Activated T-cell treated with anti-CD3 and anti-CD28 coated beads, Interleukin-2, amount 50 U/mL, for 72 hours (primary cell): ENCODE measurements around the gene C17orf75. TPM values are rescaled to one million over a fixed set of nuclear protein-coding genes. Genes with fewer than 3 reads are reported as not detected.

Experiments used
- ATAC-seq, 2 donors: fragments of 150-1000 bp; cut with Tn5 transposase; replicated peaks in 1 of 2; 2 replicates each; pipeline ENCODE4 v1.10.0; 2021; ENCODE audit warnings: moderate library complexity in 2 of 2, mild to moderate bottlenecking in 1 of 2
- DNase-seq, 2 donors: peaks; one replicate each; pipeline ENCODE4 v3.0.0; 2021 to 2022; ENCODE audit warnings: mixed read lengths in 1 of 2
- H3K27ac Mint-ChIP-seq: one replicate; pipeline ENCODE4 v1.8.0; 2022; ENCODE audit warnings: mild to moderate bottlenecking, moderate library complexity, mixed read lengths
- H3K27me3 Mint-ChIP-seq: one replicate; pipeline ENCODE4 v1.8.0; 2022; ENCODE audit warnings: low read depth, mixed read lengths
- H3K36me3 Mint-ChIP-seq, 2 donors: one replicate each; pipeline ENCODE4 v1.8.0; 2022; ENCODE audit warnings: mixed read lengths in 2 of 2, mild to moderate bottlenecking in 1 of 2; ENCODE audit not compliant: insufficient read depth in 2 of 2
- H3K4me1 Mint-ChIP-seq: one replicate; pipeline ENCODE4 v1.8.0; 2022; ENCODE audit warnings: low read depth, mixed read lengths
- H3K4me3 Mint-ChIP-seq, 2 donors: one replicate each; pipeline ENCODE4 v1.8.0; 2022; ENCODE audit warnings: mild to moderate bottlenecking in 2 of 2, mixed read lengths in 2 of 2, moderate library complexity in 2 of 2
- H3K9me3 Mint-ChIP-seq, 2 donors: one replicate each; pipeline ENCODE4 v1.8.0; 2022; ENCODE audit warnings: mixed read lengths in 2 of 2
- total RNA-seq, 2 donors: library from RNA; stranded (reverse); gene quantifications; one replicate each; pipeline ENCODE4 v1.2.3, GENCODE V29; 2022

C17orf75 gene
- total RNA-seq, 2 donors from 2014 or later = 32.6 to 40.0 TPM

GRCh38 chr17:32292094-32292493 lies 49.9 kb downstream of the C17orf75 start:
- peaks cover 27% of the 10 kb centered on the region for H3K27me3 Mint-ChIP-seq
- H3K27ac Mint-ChIP-seq = no peak overlapping the region
- ATAC-seq (no peak), DNase-seq (no peak)
- no peaks in the 10 kb centered on the region for H3K9me3 Mint-ChIP-seq
- no peaks in the 10 kb centered on the region for H3K4me1 Mint-ChIP-seq
- no peak overlapping the region for H3K4me3 Mint-ChIP-seq
- no peaks in the 10 kb centered on the region for H3K36me3 Mint-ChIP-seq

GRCh38 chr17:32289471-32290070 lies 52.4 kb downstream of the C17orf75 start:
- ATAC-seq (no peak), DNase-seq (no peak)
- H3K9me3 Mint-ChIP-seq = no peaks in the 10 kb centered on the region
- H3K27me3 Mint-ChIP-seq = peaks cover 27% of the 10 kb centered on the region
- H3K4me3 Mint-ChIP-seq = no peak overlapping the region
- no peaks in the 10 kb centered on the region for H3K4me1 Mint-ChIP-seq
- no peaks in the 10 kb centered on the region for H3K36me3 Mint-ChIP-seq
- H3K27ac Mint-ChIP-seq = no peak overlapping the region

GRCh38 chr17:32288615-32289014 lies 53.4 kb downstream of the C17orf75 start:
- Mint-ChIP-seq H3K9me3 (no peaks in the 10 kb centered on the region), H3K27ac (no peak overlapping the region), H3K4me3 (no peak overlapping the region), H3K4me1 (peaks cover 7% of the 10 kb centered on the region), H3K36me3 (no peaks in the 10 kb centered on the region), H3K27me3 (peaks cover 36% of the 10 kb centered on the region)
- DNase-seq (no peak), ATAC-seq (no peak)

GRCh38 chr17:32287804-32288511 lies 54.0 kb downstream of the C17orf75 start:
- Mint-ChIP-seq H3K4me1 (peaks cover 8% of the 10 kb centered on the region), H3K9me3 (no peaks in the 10 kb centered on the region), H3K27me3 (peaks cover 39% of the 10 kb centered on the region), H3K4me3 (no peak overlapping the region), H3K27ac (no peak overlapping the region), H3K36me3 (no peaks in the 10 kb centered on the region)
- no peak for DNase-seq
- ATAC-seq = no peak

- DNase-seq (peak in 1 of 2 donors; percentile 6), ATAC-seq (peak in 1 of 2 donors; percentile 63)
- Mint-ChIP-seq H3K9me3 (no peaks in the 10 kb centered on the region), H3K27ac (no peak overlapping the region), H3K4me3 (no peak overlapping the region), H3K27me3 (peaks cover 39% of the 10 kb centered on the region), H3K4me1 (peaks cover 8% of the 10 kb centered on the region), H3K36me3 (no peaks in the 10 kb centered on the region)
These were observed 55.5 kb downstream of the C17orf75 start for GRCh38 chr17:32286518-32286900.

- peaks cover 8% of the 10 kb centered on the region for H3K4me1 Mint-ChIP-seq
- DNase-seq = no peak
- no peaks in the 10 kb centered on the region for H3K36me3 Mint-ChIP-seq
- H3K4me3 Mint-ChIP-seq = no peak overlapping the region
- no peaks in the 10 kb centered on the region for H3K9me3 Mint-ChIP-seq
- no peak for ATAC-seq
- H3K27ac Mint-ChIP-seq = no peak overlapping the region
- H3K27me3 Mint-ChIP-seq = peaks cover 39% of the 10 kb centered on the region
These were observed 56.0 kb downstream of the C17orf75 start for GRCh38 chr17:32285746-32286517.

GRCh38 chr17:32285306-32285705 lies 56.7 kb downstream of the C17orf75 start:
- Mint-ChIP-seq H3K9me3 (no peaks in the 10 kb centered on the region), H3K36me3 (no peaks in the 10 kb centered on the region), H3K27ac (no peak overlapping the region), H3K4me1 (peaks cover 8% of the 10 kb centered on the region), H3K27me3 (peaks cover 34% of the 10 kb centered on the region), H3K4me3 (no peak overlapping the region)
- ATAC-seq (no peak), DNase-seq (no peak)

- H3K36me3 Mint-ChIP-seq = no peaks in the 10 kb centered on the region
- no peaks in the 10 kb centered on the region for H3K9me3 Mint-ChIP-seq
- peaks cover 8% of the 10 kb centered on the region for H3K4me1 Mint-ChIP-seq
- no peak overlapping the region for H3K4me3 Mint-ChIP-seq
- H3K27me3 Mint-ChIP-seq = peaks cover 20% of the 10 kb centered on the region
- DNase-seq = no peak
- ATAC-seq = no peak
- H3K27ac Mint-ChIP-seq = no peak overlapping the region
These were observed 58.2 kb downstream of the C17orf75 start for GRCh38 chr17:32283745-32284201.

GRCh38 chr17:32281011-32281451 lies 60.9 kb downstream of the C17orf75 start:
- Mint-ChIP-seq H3K9me3 (no peaks in the 10 kb centered on the region), H3K4me3 (no peak overlapping the region), H3K4me1 (peaks cover 8% of the 10 kb centered on the region), H3K27me3 (peaks cover 12% of the 10 kb centered on the region), H3K27ac (no peak overlapping the region), H3K36me3 (no peaks in the 10 kb centered on the region)
- DNase-seq (no peak), ATAC-seq (no peak)

- DNase-seq (no peak), ATAC-seq (no peak)
- Mint-ChIP-seq H3K4me3 (no peak overlapping the region), H3K4me1 (peaks cover 8% of the 10 kb centered on the region), H3K27me3 (peaks cover 12% of the 10 kb centered on the region), H3K27ac (no peak overlapping the region), H3K36me3 (no peaks in the 10 kb centered on the region), H3K9me3 (no peaks in the 10 kb centered on the region)
These were observed 61.9 kb downstream of the C17orf75 start for GRCh38 chr17:32279891-32280716.

GRCh38 chr17:32278815-32279214 lies 63.2 kb downstream of the C17orf75 start:
- Mint-ChIP-seq H3K9me3 (no peaks in the 10 kb centered on the region), H3K27ac (no peak overlapping the region), H3K4me3 (no peak overlapping the region), H3K4me1 (peaks cover 4% of the 10 kb centered on the region), H3K27me3 (peaks cover 11% of the 10 kb centered on the region), H3K36me3 (no peaks in the 10 kb centered on the region)
- ATAC-seq (no peak), DNase-seq (no peak)
